Skeletal muscle cell (primary cell): ENCODE measurements around the gene TRIM8.
"Not testable (repeated sequence)": the region's sequence is repeated elsewhere in the genome, so short reads cannot be mapped to it uniquely, and the experiment has no call there.

Experiments used
- DNase-seq: peaks from one replicate; pipeline ENCODE4 v3.0.0-alpha.2; 2010; ENCODE audit warnings: low read depth
- H3K4me3 ChIP-seq: 2 replicates; pipeline ENCODE4 v1.5.1; 2011; ENCODE audit warnings: low read depth, mild to moderate bottlenecking, control low read depth, low read length, moderate library complexity

TRIM8 gene

DNA sequence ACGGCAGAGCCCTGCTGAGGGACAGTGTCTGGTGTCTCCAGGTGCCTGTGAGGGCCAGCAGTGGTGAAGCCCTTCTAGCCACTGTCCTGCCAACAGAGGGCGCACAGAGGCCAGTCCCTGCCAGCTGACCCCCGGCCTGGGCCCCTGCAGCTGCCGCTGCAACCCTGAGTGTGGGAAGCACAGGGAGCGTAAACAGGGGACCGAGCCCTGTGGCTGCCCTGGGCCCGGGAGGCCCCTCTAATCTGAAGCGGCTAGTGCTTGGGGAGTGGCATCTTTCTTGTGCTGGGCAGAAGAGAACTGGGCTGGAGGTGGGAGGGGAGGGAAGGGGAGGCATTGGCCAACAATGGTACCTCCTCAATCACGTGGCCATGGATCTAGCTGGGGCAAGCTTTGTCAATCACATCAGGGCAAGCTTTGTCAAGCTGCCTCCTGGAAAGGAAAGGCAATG, 34.6 kb downstream of the TRIM8 start:
- DNase-seq: no peak
- H3K4me3 ChIP-seq: no peak overlapping the region

DNA sequence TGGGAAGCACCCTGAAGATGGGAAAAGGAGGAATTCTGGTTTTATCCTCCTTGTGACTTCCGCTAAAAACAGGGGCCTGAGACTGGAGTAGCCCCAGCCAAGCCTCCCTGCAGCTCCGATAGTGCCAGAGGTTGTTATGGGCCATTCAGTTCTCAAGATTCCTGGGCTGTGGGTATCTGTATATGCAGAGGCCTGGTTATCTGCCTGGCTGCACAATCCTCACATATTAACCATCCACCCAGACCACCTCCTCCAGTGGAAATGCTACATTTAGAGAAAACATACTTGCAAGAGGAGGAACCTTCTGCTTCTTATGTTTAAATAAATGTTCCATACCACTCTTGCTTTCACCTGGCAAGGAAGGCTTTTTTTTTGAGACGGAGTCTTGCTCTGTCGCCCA, 35.3 kb downstream of the TRIM8 start:
- H3K4me3 ChIP-seq: no peak overlapping the region
- no peak for DNase-seq

DNA sequence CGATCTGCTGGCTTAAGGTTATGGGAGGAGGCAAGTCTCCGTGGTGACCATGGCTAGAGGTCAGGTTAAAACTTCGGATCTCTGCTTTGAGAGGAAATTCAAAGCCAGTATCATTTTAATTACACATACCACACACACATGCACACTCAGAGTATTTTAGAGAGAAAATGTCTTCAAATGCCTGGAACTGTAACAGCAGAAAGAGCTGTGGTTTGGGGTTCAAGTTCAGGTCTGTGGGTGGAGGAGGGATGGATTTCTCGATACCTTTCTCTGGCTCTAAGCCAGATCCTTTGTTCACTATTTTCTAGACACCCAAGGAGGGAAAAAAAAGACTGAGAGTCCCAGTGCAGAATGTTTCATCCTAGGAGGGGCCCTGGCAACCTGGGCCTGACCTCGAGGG, 37.4 kb downstream of the TRIM8 start:
- DNase-seq: no peak
- no peak overlapping the region for H3K4me3 ChIP-seq

DNA sequence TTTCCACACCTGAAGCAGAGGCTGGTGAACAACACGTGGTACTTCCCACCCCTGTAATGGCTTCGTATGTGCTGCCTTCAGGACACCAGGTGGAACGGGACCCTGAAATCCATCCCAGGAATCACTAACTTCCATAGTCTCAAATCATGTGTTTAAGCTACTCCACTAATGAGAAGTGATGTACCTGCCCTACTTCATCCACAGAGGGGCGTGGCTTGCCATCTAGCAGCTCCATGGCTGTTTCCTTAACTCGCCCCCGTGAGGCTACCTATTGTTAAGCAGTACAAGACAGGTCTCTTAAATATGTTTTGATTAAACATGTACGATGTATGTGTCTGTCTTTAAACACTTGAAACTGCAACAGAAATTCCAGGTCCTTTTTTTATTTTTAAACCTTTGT, 38.1 kb downstream of the TRIM8 start:
- H3K4me3 ChIP-seq: no peak overlapping the region
- DNase-seq: no peak

DNA sequence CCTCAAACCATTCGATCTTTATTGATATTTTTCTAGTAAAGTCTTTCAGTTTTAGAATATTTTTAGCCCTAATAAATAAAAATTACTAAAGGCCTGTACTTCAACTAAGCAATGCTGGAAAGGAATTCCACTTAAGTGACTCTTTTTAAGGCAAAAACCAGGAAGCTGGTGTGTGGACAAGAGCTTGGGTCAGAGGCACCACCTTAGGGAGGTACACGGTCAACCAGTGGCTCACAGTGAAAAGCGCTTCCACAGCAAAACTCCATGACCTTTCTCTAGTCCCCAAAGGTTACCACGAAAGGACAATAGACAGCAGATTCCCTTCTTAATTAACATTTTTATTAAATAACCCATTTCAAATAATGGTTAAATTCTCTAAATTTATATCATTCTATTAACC, 38.7 kb downstream of the TRIM8 start:
- DNase-seq: no peak

DNA sequence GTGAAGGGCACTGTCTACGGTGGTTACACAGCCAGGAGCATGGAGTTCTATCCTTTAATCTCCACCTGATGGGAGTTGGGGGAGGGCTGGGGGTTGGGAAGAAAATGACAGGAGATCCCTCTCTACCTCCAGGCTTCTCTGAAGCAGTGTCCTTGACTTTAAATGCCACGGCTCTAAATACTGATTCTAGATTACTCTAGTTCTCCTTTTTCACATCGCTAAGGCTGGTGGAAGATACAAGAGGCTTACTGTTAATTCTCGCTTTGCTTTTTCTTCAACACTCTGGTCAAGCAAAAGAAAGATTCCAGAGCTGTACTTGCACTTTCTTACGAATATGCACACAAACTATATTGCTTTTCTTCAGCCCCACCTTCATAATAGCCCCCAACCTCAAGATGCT, 39.5 kb downstream of the TRIM8 start:
- H3K4me3 ChIP-seq: no peak overlapping the region
- DNase-seq: no peak

More for the DNA sequence above, 38.7 kb downstream of the TRIM8 start:
- H3K4me3 ChIP-seq: no peak overlapping the region

DNA sequence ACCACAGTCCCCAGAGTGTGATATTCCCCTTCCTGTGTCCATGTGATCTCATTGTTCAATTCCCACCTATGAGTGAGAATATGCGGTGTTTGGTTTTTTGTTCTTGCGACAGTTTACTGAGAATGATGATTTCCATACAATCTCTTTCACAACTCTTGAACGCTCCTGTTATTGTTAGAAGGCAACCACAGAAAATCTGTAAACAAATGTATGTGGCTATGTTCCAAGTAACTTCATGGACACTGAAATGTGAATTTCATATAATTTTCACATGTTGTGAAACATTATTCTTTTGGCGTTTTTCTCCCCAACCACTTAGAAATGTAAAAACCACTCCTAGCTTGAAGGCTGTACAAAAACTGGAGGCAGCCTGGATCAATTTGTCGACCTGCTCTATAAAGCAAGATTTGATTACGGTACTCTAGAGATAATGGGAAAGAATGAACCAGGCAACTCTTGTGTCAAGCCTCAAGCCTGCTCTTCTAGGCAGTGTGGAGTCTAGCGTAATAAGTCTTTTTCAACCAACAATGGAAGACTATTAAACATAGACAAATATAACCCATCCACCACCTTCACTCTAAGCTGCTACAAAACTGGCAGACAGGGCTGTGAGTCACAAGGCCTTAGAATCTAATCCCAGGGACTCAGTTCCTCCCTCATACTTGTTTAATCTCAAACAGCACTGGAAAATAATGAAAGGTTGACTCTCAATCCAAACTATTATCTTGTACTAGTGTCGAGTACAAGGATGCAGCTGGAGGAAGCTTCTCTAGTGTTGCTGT, 47.2 kb downstream of the TRIM8 start:
- no peak overlapping the region for H3K4me3 ChIP-seq
- DNase-seq: no peak

DNA sequence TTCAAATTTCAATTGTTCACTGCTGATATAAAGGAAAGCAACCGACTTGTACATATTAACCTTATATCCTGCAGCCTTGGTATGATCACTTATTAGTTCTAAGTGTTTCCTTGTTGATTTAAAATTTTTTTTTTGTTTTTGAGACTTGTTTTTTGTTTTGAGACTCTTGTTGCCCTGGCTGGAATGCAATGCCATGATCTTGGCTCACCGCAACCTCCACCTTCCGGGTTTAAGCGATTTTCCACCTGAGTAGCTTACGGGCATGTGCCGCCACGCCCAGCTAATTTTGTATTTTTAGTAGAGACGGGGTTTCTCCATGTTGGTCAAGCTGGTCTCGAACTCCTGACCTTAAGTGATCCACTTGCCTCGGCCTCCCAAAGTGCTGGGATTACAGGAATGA, 51.1 kb downstream of the TRIM8 start:
- DNase-seq, H3K4me3 ChIP-seq: not testable (repeated sequence)

DNA sequence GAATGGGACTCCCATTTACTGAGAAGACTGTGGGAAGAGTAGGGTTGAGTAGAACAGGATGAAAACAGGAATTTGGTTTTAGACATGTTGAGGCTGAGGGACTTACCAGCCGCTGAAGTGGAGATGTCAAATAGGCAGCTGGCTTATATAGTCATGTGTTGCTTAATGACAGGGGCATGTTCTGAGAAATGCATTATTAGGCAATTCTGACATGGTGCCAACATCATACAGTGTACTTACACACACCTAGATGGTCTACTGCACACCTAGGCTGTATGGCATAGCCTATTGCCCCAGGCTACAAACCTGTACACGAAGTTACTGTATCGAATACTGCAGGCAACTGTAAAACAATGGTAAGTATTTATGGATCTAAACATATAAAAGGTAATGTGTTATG, 52.5 kb downstream of the TRIM8 start:
- no peak overlapping the region for H3K4me3 ChIP-seq
- DNase-seq: no peak

DNA sequence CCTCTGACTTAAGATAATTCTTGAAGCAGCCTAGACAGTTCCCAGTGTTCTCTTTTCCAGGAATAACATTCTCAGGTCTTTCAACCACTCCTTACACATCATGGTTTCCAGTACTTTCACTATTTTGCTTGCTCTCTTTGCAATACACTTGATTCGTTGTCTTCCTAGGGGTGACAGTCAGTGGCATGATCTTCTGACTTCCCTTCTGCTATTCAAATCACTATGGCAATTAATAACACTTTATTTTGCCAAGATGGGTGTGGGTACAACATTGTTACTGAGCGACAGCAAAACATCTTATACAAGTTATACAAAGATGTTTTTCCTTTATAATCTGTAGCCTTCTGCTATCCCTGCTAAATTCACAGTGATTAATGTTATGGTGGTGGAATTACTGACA, 54.6 kb downstream of the TRIM8 start:
- no peak for DNase-seq
- H3K4me3 ChIP-seq: no peak overlapping the region

DNA sequence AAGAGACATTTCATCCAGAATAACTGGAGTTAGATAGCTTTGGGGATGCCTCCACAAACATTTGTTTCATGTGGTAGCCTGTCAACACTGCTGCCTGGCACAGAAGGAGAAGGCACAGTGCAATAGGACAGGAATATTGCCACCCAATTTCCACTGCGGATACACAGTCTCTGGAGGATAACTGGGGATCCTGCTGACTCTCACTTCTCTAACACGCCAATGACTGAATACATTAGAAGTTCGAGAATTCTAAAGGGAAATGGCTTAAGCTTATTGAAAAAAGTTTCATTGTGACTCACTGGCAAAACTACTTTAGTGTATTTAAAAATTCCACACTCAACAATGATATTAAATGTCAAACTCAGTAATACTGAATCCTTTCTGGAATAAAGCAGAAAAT, 57.0 kb downstream of the TRIM8 start:
- no peak for DNase-seq
- H3K4me3 ChIP-seq: no peak overlapping the region

DNA sequence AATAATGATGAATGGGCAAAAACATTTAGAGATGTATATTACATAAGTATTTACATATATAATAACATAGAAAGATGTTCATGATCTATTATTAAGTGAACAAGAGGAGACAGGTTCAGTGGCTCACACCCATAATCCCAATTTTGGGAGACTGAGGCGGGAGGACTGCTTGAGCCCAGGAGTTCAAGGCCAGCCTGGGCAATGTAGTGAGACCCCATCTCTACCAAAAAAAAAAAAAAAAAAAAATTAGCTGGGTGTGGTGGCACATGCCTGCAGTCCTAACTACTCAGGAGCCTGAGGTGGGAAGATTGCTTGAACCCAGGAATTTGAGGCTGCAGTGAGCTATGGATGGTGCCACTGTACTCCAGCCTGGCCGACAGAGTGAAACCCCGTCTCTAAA, 57.5 kb downstream of the TRIM8 start:
- no peak for DNase-seq
- no peak overlapping the region for H3K4me3 ChIP-seq

DNA sequence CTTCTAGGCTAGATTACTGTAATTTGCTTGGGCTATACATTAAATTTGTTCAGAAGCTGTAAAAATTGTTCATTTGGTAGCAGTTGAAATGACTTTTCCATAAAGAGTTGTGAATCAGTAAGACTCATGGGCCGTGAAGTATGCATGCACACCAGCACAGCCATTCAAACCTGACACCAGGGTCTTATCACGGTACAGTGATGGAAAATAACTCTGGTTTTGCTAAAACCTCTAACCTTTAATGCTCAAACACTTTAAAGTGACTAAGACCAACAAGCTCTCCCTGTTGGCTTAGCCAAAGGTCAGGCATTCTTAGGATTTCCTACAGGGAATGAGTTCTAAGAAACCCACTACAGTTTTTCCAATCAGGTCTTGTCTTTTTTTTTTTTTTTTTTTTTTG, 58.5 kb downstream of the TRIM8 start:
- H3K4me3 ChIP-seq: no peak overlapping the region
- no peak for DNase-seq

DNA sequence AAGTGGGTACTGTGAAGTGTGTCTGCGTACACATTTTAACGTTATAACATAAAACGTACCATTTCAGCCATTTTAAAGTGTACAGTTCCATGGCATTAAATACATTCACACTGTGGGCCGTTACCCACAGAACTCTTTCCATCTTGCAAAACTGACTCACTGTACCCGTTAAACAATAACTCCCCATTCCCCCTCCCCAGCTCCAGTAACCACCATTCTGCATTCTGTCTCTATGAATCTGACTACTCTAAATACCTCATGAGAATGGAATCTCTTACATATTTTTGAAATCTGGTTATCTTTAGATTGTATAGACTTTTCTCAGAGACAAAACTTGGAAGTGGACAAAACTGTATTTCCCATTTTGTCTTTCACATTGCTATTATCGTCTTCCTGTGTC, 60.6 kb downstream of the TRIM8 start:
- no peak overlapping the region for H3K4me3 ChIP-seq
- no peak for DNase-seq

DNA sequence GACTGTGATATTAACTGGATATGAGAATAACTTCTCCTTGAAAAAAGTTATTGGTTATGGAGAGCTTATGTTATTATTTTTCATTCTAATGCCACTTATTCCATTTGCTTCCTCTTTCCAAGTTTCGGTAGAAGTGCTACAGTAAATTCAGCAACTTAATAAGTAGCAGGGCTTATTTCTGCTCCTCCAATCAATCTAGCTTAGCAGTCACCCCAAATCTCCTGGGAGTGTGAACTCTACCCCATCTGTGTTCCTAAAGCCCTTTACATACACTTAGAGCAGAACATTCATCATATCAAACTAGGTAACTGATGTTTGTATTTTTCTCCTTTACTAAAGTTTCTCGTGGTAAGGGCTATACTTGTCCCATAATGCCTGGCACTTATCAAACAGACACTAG, 61.3 kb downstream of the TRIM8 start:
- DNase-seq: no peak
- no peak overlapping the region for H3K4me3 ChIP-seq
